Gastroesophageal sphincter (tissue), 3 donors: ENCODE results near the gene FTSJ1.

Experiments
- CTCF ChIP-seq, 4 experiments: fragments of 200-600 bp in 2 of 4; fragments of 450-650 bp in 2 of 4; sonication (generic) in 1 of 4; IDR thresholded peaks; one replicate each; pipeline ENCODE4 v1.5.1; 2017 to 2019; ENCODE audit warnings: antibody characterized with exemption in 4 of 4, mild to moderate bottlenecking in 2 of 4, moderate library complexity in 2 of 4
- POLR2AphosphoS5 ChIP-seq: sonication (generic); formaldehyde crosslinking; IDR thresholded peaks from one replicate; pipeline ENCODE4 v1.6.1; 2017; ENCODE audit warnings: antibody characterized with exemption

GRCh38 chrX:48472851-48473703, 2.9 kb upstream of the FTSJ1 start:
- TF ChIP-seq CTCF (IDR thresholded peaks at IDR 0.05) (no peak), POLR2AphosphoS5 (no peak)
